ENCODE measurements around the gene RASGRF2.

GRCh38 chr5:81077105-81077504 lies 116.9 kb downstream of the RASGRF2 start:
- no peak for TF ChIP-seq CTCF (conservative IDR thresholded peaks at IDR 0.05; ENCODE audit: low read depth, low read length)
- no peak for TF ChIP-seq EZH2 (IDR thresholded peaks at IDR 0.05; ENCODE audit: borderline replicate concordance, low read depth, low read length, poor library complexity, severe bottlenecking)

All from A673 (cell line).